GM12878 (cell line): ENCODE results near the gene P4HA2. TPM values are rescaled to one million over a fixed set of nuclear protein-coding genes. Genes with fewer than 3 reads are reported as not detected.

Experiments used
- ATAC-seq: fragments of 200-7000 bp; cut with Tn5 transposase; 3 replicates; pipeline ENCODE4 v1.9.1; 2020; ENCODE audit warnings: mild to moderate bottlenecking, moderate library complexity
- BruUV-seq: library from RNA; stranded (reverse); fragments of 400-500 nt; replicated peaks from 2 replicates; lab custom pipeline; 2021; lab: Mats Ljungman, UMichigan
- CTCF ChIA-PET: fragments of 300-600 bp; sonication (Branson Sonifier 250); formaldehyde crosslinking; extraction: SDS; loops from one replicate; lab custom pipeline; 2021; ENCODE audit warnings: inconsistent platforms; lab: Yijun Ruan, JAX
- POLR2A ChIA-PET: fragments of 350-600 bp; formaldehyde crosslinking; extraction: SDS; loops from one replicate; lab custom pipeline; 2021; ENCODE audit warnings: inconsistent platforms; lab: Charles Lee
- RAD21 ChIA-PET: fragments of 300-600 bp; sonication (Branson Sonifier 250); formaldehyde crosslinking; loops from one replicate; lab custom pipeline; 2023; ENCODE audit warnings: antibody characterized with exemption; ENCODE audit not compliant: unreplicated experiment; lab: Charles Lee
- SMC1A ChIA-PET: fragments of 300-600 bp; sonication (Branson Sonifier 250); formaldehyde crosslinking; loops from one replicate; lab custom pipeline; 2023; ENCODE audit not compliant: unreplicated experiment, uncharacterized antibody; lab: Charles Lee
- DNase-seq: peaks from one replicate; pipeline ENCODE4 v3.0.0-alpha.2; 2011; ENCODE audit warnings: low read depth, low spot score
- FAIRE-seq: peaks from 3 replicates; lab custom pipeline; 2011; peaks lifted over from hg19 to GRCh38; lab: Jason Lieb, UNC
- H2AFZ ChIP-seq: 2 replicates; pipeline ENCODE4 v1.6.0; 2011; ENCODE audit warnings: low read depth, low read length, control low read depth; ENCODE audit not compliant: control insufficient read depth
- H3K27ac ChIP-seq: 2 replicates; pipeline ENCODE4 v1.5.1; 2011; ENCODE audit warnings: control low read depth; ENCODE audit not compliant: control insufficient read depth, insufficient read depth
- H3K27me3 ChIP-seq, 2 experiments: replicated peaks in 1 of 2; 2 replicates each; pipeline versions ENCODE4 v1.6.0 to v1.6.1; 2011; ENCODE audit warnings: low read length in 1 of 2; ENCODE audit not compliant: control insufficient read depth in 2 of 2, insufficient read depth in 2 of 2
- H3K36me3 ChIP-seq, 2 experiments: 2 replicates each; pipeline ENCODE4 v1.5.1; 2011; ENCODE audit warnings: low read length in 1 of 2; ENCODE audit not compliant: control insufficient read depth in 2 of 2, insufficient read depth in 2 of 2
- H3K4me1 ChIP-seq: 2 replicates; pipeline ENCODE4 v1.6.1; 2011; ENCODE audit warnings: mild to moderate bottlenecking, low read length, moderate library complexity, mixed read lengths; ENCODE audit not compliant: control insufficient read depth, insufficient read depth
- H3K4me2 ChIP-seq: 2 replicates; pipeline ENCODE4 v1.6.0; 2011; ENCODE audit warnings: control low read depth; ENCODE audit not compliant: control insufficient read depth, insufficient read depth
- H3K4me3 ChIP-seq: fragments of 200-600 bp; sonication (generic); 2 replicates; pipeline ENCODE4 v1.5.1; 2016
- H3K79me2 ChIP-seq: 2 replicates; pipeline ENCODE4 v1.6.0; 2011; ENCODE audit warnings: low read length; ENCODE audit not compliant: control insufficient read depth, insufficient read depth
- H3K9ac ChIP-seq: 2 replicates; pipeline ENCODE4 v1.8.0; 2011; ENCODE audit warnings: low read length, control low read depth, mixed read lengths; ENCODE audit not compliant: control insufficient read depth, insufficient read depth
- H3K9me3 ChIP-seq: replicated peaks from 3 replicates; pipeline ENCODE4 v1.5.1; 2011; ENCODE audit warnings: mild to moderate bottlenecking, low read length; ENCODE audit not compliant: control insufficient read depth, insufficient read depth
- H4K20me1 ChIP-seq: 2 replicates; pipeline ENCODE4 v1.6.0; 2011; ENCODE audit not compliant: control insufficient read depth, insufficient read depth
- CEBPB ChIP-seq, 2 experiments: fragments of 150-350 bp in 1 of 2; IDR thresholded peaks; 2 replicates each; pipeline ENCODE4 v1.6.1; 2012 to 2014; ENCODE audit warnings: low read depth in 2 of 2, low read length in 2 of 2, borderline replicate concordance in 1 of 2, inconsistent platforms in 1 of 2
- CREM ChIP-seq: IDR thresholded peaks from 2 replicates; pipeline ENCODE4 v1.6.1; 2014; ENCODE audit warnings: antibody characterized with exemption, low read depth
- HDAC6 ChIP-seq: fragments of 200-600 bp; sonication (generic); IDR thresholded peaks from one replicate; pipeline ENCODE4 v1.8.0; 2017; ENCODE audit warnings: antibody characterized with exemption; ENCODE audit not compliant: unreplicated experiment
- HDGF ChIP-seq: fragments of 450-650 bp; IDR thresholded peaks from 2 replicates; pipeline ENCODE4 v1.6.1; 2016; ENCODE audit warnings: antibody characterized with exemption
- MEF2A ChIP-seq: IDR thresholded peaks from 2 replicates; pipeline ENCODE4 v1.6.1; 2011; ENCODE audit warnings: low read depth, mild to moderate bottlenecking, low read length, moderate library complexity; ENCODE audit not compliant: insufficient read depth
- PAX8 ChIP-seq: fragments of 450-650 bp; IDR thresholded peaks from 2 replicates; pipeline ENCODE4 v1.6.1; 2017; ENCODE audit warnings: mild to moderate bottlenecking, moderate library complexity
- RFX5 ChIP-seq: IDR thresholded peaks from 2 replicates; pipeline ENCODE4 v1.6.1; 2011; ENCODE audit warnings: low read depth, low read length, improper control_type of control experiment
- RUNX3 ChIP-seq: IDR thresholded peaks from 2 replicates; pipeline ENCODE4 v1.6.1; 2012; ENCODE audit warnings: low read length, inconsistent platforms
- SRF ChIP-seq, 2 experiments: IDR thresholded peaks; 2 replicates each; pipeline ENCODE4 v1.6.1; 2011; ENCODE audit warnings: low read depth in 2 of 2, low read length in 2 of 2, mild to moderate bottlenecking in 1 of 2, moderate library complexity in 1 of 2
- ZNF687 ChIP-seq: fragments of 450-650 bp; IDR thresholded peaks from 2 replicates; pipeline ENCODE4 v1.6.1; 2017; ENCODE audit warnings: mild to moderate bottlenecking, moderate library complexity
- WGBS: methylation state at CpG from one replicate; pipeline ENCODE4 v1.1.6; 2016; ENCODE audit warnings: low lambda C conversion rate; ENCODE audit not compliant: insufficient replicate concordance, insufficient coverage; ENCODE audit errors: missing lambda C conversion rate; 5-methylcytosine and 5-hydroxymethylcytosine counted together
- in situ Hi-C: fragments of 300-500 bp; cut with MboI; formaldehyde crosslinking; loops from 9 replicates; pipeline ENCODE4 v1.14.3; 2018; ENCODE audit warnings: mixed read lengths
- intact Hi-C: fragments of 100-400 bp; cut with micrococcal nuclease; formaldehyde crosslinking; loops from one replicate; pipeline ENCODE4 v1.14.2; 2022; ENCODE audit not compliant: unreplicated experiment
- polyA plus RNA-seq, 11 experiments: library from polyadenylated mRNA; depleted of rRNA in 4 of 11; unstranded in 6 of 11; stranded (reverse) in 5 of 11; fragments of >200 nt; fragmentation: Nextera tagmentation in 4 of 11; fragmentation: Illumina TruSeq in 1 of 11; extraction: Ambion mirVana in 4 of 11; extraction: Trizol in 1 of 11; gene quantifications; 1 replicate in 1 of 11; 2 replicates in 10 of 11; pipeline versions ENCODE4 v1.2.1 to v1.2.3, GENCODE V29; 2011 to 2016; ENCODE audit warnings: inconsistent platforms in 2 of 11, missing spikeins in 2 of 11, low read depth in 1 of 11
- total RNA-seq, 4 experiments: library from RNA; depleted of rRNA in 3 of 4; stranded (reverse); fragments of >200 nt in 3 of 4; fragmentation: Illumina TruSeq in 1 of 4; extraction: Trizol in 1 of 4; gene quantifications; 2 replicates each; pipeline versions ENCODE4 v1.2.1 to v1.2.3, GENCODE V29; 2013 to 2021
- TF ChIP-seq, protein P1 (sequence below): IDR thresholded peaks from 2 replicates; pipeline ENCODE4 v1.6.1; 2011; ENCODE audit warnings: borderline replicate concordance, low read depth, mild to moderate bottlenecking, moderate library complexity, mixed read lengths, low read length; ENCODE audit not compliant: insufficient read depth; ENCODE audit errors: extremely low read length
- TF ChIP-seq, protein P2 (sequence below): IDR thresholded peaks from 2 replicates; pipeline ENCODE4 v1.6.1; 2011; ENCODE audit warnings: mild to moderate bottlenecking, low read depth, low read length, moderate library complexity; ENCODE audit not compliant: insufficient replicate concordance

Gene P4HA2
- total and polyA plus RNA-seq, 10 of the 15 experiments (the other 5 are each of a cell fraction or from before 2014, with no cell fraction given) = 4.7 to 10.9 (median 7.5) TPM

- SMC1A ChIA-PET = interaction anchor here (0.9 to 3.1 kb wide), 2 partner anchors 11 to 17 kb away, joined by 3 to 13 read pairs; no protein-coding TSS in a partner anchor
- Histone ChIP-seq H3K4me3 (no peak overlapping the region), H3K36me3 (no peaks in the 10 kb centered on the region), H4K20me1 (no peaks in the 10 kb centered on the region; the same call in 1 of the 2 replicates), H3K27me3 (no peaks in the 10 kb centered on the region; a peak in 1 of 4 replicates), H3K27ac (no peak overlapping the region), H3K9me3 (no peaks in the 10 kb centered on the region), H2AFZ (no peak overlapping the region), H3K4me1 (peaks cover 3% of the 10 kb centered on the region), H3K9ac (no peak overlapping the region), H3K79me2 (no peaks in the 10 kb centered on the region), H3K4me2 (no peak overlapping the region)
- in situ Hi-C loops (no loop called here), intact Hi-C loops (no loop called here)
- no peak for ATAC-seq
- WGBS = 69% methylated on average over 4 of the region's 4 CpGs
- RAD21 ChIA-PET = no interaction called here
- CTCF ChIA-PET = interaction anchor here (0.7 to 1.2 kb wide), 2 partner anchors 8 to 13 kb away, joined by 3 read pairs; no protein-coding TSS in a partner anchor
- POLR2A ChIA-PET = no interaction called here
- FAIRE-seq = no peak
- TF ChIP-seq RFX5 (no peak), CREM (no peak), MEF2A (no peak), HDGF (no peak), PAX8 (no peak), CEBPB (IDR thresholded peaks at IDR 0.05; ENCODE audit: borderline replicate concordance in 1 of 2, low read depth in 2 of 2, low read length in 2 of 2) (no peak), RUNX3 (no peak), HDAC6 (no peak), SRF (IDR thresholded peaks at IDR 0.05; ENCODE audit: low read depth in 2 of 2, low read length in 2 of 2) (no peak), ZNF687 (no peak)
- TF ChIP-seq, protein P1, sequence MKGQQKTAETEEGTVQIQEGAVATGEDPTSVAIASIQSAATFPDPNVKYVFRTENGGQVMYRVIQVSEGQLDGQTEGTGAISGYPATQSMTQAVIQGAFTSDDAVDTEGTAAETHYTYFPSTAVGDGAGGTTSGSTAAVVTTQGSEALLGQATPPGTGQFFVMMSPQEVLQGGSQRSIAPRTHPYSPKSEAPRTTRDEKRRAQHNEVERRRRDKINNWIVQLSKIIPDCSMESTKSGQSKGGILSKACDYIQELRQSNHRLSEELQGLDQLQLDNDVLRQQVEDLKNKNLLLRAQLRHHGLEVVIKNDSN = no peak
- TF ChIP-seq, protein P2, sequence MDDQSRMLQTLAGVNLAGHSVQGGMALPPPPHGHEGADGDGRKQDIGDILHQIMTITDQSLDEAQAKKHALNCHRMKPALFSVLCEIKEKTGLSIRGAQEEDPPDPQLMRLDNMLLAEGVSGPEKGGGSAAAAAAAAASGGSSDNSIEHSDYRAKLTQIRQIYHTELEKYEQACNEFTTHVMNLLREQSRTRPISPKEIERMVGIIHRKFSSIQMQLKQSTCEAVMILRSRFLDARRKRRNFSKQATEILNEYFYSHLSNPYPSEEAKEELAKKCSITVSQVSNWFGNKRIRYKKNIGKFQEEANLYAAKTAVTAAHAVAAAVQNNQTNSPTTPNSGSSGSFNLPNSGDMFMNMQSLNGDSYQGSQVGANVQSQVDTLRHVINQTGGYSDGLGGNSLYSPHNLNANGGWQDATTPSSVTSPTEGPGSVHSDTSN = no peak
- no peak for DNase-seq
- no TSS peak for BruUV-seq
Measured at GRCh38 chr5:132218321-132218720, 9.3 kb downstream of the P4HA2 start.
